GM18519 (cell line): ENCODE data around the gene FMO4.
"Not testable (repeated sequence)": the region's sequence is repeated elsewhere in the genome, so short reads cannot be mapped to it uniquely, and the experiment has no call there.

Experiments used
- ATAC-seq: cut with Tn5 transposase; IDR thresholded peaks from one replicate; pipeline ENCODE4 v1.9.1; 2021; ENCODE audit warnings: mild to moderate bottlenecking, moderate library complexity; ENCODE audit not compliant: unreplicated experiment, low FRiP score

Gene FMO4

DNA sequence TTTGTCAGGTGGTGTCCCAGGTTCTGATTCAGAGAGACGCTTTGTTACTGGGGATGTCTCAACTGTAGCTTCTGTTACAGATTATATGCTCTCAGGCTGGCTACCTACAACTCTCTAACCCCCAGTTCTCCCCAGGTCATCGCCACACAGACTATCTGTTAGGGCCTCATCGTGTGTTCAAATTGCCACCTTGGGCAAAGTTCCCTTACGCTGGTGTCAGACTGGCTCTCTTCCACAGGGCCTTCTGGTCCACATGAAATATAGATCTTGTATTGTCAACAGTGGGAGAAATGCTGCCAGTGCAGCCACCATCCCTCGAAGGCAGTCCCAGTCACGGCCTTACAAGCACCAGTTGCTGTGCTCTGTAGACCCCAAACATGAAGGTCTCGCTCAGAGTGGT lies 15.3 kb downstream of the FMO4 start:
- ATAC-seq, result no peak

DNA sequence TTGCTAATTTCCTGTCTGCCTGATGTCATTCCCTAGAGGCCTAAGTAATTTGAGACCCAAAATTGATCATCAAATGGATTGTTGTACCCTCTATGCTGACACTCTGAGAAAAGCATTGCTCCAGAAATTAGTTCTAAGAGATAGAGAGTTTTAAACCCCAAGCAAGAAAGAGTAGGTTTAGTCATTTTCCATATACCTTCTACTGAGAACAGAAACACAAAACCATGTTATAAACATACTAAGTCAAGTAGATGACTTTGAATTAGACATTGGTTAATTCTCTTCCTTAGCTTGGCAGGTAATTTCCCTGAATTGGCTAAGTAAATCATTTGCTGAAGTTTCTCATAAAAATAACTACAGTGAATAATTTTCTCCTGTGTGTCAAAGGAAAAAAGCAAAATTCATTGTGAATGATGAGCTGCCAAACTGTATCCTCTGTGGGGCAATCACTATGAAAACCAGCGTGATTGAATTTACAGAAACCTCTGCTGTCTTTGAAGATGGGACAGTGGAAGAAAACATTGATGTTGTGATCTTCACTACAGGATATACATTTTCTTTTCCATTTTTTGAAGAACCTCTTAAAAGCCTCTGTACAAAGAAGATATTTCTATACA lies 20.1 kb downstream of the FMO4 start:
- ATAC-seq, result no peak

DNA sequence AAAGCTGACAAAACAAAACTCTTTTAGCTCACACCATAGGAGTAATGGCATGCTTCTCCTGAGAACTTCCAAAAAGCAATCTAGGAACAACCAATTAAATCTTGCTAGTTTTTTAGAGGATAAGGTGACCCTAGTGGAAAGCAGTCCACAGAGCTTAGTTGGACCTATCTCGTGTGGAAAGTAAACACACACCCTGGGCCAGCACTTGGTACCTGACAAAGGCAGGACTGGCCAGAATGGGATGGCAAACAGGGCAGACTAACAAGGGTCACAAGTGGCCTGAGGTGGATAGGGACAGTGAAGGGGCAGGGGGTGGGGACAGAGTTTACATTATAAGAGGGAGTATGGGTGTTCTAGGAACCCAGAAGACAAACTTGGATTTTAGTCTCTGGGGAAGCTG lies 22.0 kb downstream of the FMO4 start:
- no peak for ATAC-seq

DNA sequence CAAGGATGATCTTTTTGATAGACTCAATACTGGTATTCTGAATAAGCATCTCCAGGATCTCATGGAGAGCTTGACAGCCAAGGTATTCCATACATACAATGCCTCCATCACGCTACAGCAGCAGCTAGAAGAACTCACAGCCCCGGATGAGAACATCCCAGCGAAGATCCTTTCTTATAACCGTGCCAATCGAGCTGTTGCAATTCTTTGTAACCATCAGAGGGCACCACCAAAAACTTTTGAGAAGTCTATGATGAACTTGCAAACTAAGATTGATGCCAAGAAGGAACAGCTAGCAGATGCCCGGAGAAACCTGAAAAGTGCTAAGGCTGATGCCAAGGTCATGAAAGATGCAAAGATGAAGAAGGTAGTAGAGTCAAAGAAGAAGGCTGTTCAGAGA lies 25.4 kb downstream of the FMO4 start:
- ATAC-seq, result not testable (repeated sequence)

DNA sequence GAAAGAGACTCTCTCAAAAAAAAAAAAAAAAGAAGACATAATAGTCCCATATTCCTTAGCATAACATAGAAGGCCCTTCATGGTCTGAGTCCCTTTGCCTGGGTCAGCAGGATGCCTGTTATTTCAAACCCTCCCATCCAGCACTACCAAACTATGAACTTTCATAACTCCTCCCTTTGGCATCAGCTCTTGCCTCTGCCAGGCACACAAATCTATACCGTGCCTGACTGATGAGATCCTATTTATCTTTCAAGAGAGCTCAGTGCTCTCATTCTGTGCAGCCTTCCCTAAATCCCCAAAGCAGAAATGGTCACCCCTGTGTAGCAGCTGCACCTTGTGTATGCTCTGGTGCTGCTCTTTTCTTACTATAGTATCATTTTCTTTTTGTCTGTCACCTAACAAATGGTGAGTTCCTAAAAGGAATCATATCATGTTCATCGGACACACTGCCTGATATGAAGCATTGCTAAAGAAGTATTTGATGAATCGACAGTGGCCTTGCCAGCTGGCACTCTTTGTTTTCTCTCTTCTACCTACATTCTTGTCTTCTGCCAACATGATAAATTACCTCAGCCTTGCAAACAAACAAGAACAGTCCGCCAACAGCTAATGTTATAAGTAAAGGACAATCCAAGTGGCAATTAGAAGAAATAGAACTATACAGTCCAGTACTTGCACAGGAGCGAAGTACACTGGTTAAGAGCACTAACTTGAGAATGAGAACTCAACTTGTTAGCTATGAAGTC lies 29.9 kb downstream of the FMO4 start:
- no peak for ATAC-seq

DNA sequence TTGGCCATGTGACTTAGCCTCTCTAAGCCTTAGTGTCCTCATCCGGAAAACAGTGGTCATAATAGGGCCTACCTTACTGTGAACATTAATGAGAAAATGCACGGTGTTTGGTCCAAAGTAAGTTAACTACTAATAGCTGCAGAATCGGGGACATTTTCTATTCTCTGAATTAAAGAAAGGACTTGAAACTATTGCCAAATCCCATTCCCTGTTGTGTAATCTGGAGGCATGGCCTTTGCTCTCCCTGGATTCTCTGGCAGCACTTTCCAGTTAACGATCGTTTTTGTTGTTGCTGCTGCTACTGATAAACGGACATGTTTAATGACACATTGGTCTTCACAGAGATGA lies 30.5 kb downstream of the FMO4 start:
- ATAC-seq, result no peak

DNA sequence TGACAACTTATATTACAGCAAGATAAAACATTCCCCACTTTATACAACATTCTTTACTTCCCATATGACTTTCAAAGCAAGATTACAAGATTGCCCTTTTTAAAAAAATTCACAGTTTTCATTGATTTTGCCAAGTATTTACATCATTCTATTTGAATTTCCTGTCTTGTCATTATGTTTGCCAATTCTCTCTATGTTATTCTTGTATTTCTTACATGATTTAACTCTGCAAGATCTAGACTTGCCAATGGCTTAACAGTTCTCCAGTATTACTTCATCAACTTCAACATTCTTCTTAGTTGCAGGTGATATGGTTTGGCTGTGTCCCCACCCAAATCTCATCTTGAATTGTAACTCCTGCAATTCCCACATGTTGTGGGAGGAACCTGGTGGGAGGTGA lies 31.6 kb downstream of the FMO4 start:
- no peak for ATAC-seq

DNA sequence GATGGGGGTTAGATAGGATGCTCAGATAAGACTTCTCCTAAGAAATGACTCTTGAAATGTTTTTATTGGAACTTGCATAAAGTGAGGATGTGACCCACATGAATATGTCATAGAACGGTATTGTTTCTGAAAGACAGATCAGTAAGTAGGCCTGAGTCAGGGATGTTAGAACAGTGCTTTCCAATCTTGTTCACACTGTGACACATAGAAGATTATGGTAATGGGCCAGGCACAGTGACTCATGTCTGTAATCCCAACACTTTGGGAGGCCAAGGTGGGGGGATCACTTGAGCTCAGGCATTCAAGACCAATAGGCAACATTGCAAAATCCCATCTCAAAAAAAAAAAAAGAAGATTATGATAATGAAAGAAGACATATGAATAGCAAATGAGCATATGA lies 32.9 kb downstream of the FMO4 start:
- ATAC-seq, result no peak

DNA sequence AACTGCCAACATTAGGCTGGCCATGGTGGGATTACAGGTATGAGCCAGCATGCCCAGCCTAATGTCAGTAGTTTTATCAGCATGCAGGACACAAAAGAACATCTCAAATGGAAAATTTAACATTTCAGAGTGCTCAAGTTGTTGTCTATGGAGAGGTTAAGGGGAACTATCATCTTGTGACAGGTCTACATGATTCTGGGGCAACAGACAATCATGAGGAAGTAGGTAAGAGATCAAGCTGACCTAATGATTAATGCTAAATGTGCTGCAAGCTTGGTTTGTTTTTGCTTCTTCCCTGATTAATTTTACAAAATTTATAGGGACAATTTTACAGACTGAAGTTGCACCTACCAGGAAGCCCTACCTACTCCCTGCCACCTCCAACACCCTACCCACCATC lies 36.6 kb downstream of the FMO4 start:
- ATAC-seq, result no peak

DNA sequence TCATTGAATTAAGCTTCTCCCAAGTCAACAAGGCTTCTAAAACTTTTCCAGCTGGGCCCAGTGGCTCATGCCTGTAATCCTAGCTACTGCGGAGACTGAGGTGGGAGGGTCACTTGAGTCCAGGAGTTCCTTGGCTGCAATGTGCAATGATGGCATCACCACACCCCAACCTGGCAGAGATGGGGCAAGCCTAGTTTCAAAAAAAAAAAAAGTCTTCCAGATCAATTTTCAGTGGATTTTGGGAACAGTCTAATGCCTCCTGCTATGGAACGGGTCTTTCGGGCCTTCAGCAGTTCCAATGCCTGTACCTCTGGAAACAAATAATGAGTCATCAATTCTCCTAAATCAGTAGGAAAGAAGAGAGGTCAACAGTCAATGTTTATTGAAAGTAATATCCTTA lies 38.0 kb downstream of the FMO4 start:
- no peak for ATAC-seq

DNA sequence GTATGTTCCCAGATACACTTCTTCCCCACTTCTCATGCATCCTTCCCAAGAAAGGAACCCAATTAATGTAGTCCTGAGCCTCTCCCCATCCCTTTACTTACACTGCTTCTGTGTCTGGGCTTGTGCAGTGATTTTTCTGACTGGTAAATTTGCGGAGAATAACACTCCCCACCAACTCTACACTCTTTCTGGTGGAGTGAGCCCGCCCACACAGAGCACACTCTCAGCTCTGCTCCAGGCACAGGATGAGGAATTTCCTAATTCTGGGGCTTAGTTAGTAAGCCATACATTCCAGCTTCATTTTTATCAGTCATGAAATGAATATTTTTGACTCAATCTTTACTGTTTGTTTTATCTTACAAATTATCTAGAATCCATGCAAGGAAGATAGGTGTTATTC lies 38.6 kb downstream of the FMO4 start:
- no peak for ATAC-seq

DNA sequence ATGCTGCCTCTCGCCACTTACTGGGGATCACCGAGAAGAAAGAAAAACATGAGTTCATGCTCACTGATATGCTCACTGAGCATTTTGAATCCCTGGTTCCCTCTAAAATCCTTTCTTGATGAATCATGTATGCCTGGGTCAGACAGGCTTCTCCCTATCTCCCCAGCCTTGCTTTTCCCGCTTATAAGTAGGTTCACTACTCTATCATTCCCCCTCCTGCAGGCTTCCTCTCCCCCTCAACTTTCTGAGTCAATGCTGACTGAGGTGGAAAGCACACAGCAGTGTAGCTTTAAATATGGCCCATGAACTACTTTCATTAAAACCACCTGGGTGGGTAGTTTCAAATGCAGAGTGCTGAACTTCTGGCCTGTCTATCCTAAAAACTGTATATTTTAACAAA lies 41.7 kb downstream of the FMO4 start:
- ATAC-seq, result no peak

DNA sequence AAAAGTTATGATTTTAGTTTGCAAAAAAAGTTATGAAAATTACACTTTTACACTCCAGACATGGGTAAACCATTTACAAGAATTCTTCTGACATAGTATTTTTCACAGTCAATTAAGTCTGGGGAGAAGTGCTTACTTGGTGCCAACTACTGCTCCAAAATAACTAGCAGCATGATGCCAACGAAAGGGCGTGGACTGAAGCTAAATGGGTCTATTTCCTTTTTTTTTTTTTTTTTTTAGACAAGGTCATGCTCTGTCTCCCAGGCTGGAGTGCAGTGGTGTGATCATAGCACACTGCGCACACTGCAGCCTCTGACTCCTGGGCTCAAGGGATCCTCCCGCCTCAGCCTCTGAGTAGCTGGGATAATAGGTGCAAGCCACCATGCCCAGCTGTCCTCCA lies 43.2 kb downstream of the FMO4 start:
- ATAC-seq, result no peak

DNA sequence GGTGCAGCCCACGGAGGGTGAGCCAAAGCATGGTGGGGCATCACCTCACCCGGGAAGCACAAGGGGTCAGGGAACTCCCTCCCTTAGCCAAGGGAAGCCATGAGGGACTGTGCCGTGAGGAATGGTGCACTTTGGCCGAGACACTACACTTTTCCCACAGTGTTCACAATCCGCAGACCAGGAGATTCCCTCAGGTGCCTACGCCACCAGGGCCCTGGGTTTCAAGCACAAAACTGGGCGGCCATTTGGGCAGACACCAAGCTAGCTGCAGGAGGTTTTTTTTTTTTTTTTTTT lies 45.3 kb downstream of the FMO4 start:
- not testable (repeated sequence) for ATAC-seq

DNA sequence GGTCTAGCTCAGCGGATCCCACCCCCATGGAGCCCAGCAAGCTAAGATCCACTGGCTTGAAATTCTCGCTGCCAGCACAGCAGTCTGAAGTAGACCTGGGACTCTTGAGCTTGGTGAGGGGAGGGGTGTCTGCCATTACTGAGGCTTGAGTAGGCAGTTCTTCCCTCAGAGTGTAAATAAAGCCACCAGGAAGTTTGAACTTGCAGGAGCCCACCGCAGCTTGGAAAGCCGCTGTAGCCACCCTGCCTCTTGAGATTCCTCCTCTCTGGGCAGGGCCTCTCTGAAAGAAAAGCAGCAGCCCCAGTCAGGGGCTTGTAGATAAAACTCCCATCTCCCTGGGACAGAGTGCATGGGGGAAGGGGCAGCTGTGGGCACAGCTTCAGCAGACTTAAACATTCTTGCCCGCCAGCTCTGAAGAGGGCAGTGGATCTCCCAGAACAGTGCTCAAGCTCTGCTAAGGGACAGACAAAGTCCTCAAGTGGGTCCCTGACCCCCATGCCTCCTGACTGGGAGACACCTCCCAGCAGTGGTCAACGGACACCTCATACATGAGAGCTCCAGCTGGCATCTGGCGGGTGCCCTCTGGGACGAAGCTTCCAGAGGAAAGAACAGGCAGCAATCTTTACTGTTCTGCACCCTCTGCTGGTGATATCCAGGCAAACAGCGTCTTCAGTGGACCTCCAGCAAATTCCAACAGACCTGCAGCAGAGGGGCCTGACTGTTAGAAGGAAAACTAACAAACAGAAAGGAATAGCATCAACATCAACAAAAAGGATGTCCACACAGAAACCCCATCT lies 45.9 kb downstream of the FMO4 start:
- not testable (repeated sequence) for ATAC-seq

DNA sequence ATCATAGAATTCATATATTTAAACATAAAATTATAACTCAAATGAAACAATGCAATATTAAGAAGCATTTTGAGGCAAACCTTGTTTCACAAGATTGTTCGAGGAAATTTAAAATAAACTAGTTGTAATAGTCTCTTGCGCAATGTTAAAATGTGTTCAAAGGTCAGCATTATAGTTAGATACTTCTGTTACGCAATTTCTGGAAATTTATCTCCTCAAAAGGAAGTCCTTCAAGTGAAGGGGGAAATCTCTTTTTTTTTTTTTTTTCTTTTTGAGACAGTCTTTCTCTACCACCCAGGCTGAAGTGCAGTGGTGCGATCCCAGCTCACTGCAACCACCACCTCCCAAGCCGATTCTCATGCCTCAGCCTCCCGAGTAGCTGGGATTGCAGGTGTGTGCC lies 52.1 kb downstream of the FMO4 start:
- no peak for ATAC-seq

DNA sequence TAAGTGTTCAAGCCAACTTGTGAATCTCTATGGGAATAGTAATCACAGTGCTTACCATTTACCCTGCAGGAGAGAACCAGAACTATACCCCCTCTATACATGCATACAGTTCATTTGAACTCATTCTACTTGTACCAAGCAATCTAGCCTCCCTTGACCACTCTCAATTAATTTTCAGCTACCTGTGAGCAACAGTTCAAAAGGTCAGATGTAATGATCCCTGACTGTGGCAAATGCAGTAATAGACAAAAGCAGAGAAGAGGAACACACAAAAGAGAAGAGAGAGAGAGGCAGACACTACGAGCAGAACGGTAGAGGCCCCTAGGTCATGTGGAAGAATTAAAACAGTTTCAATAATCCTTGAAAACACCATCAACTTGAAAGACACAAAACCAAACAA lies 52.8 kb downstream of the FMO4 start:
- no peak for ATAC-seq

DNA sequence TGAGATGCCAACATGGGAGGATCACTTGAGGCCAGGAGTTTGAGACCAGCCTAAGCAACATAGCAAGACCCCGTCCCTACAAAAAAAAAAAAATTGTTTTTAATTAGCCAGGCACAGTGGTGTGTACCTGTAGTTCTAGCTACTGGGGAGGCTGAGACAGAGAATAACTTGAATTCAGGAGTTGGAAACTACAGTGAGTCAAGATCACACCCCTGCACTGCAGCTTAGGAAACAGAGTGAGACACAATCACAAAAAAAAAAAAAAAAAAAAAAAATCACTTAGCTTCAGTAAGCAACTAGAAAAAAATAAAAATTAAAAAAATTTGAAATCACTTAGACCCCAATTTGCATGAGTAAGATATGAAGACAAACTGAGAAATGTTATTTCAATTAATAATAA lies 53.5 kb downstream of the FMO4 start:
- ATAC-seq, result no peak

DNA sequence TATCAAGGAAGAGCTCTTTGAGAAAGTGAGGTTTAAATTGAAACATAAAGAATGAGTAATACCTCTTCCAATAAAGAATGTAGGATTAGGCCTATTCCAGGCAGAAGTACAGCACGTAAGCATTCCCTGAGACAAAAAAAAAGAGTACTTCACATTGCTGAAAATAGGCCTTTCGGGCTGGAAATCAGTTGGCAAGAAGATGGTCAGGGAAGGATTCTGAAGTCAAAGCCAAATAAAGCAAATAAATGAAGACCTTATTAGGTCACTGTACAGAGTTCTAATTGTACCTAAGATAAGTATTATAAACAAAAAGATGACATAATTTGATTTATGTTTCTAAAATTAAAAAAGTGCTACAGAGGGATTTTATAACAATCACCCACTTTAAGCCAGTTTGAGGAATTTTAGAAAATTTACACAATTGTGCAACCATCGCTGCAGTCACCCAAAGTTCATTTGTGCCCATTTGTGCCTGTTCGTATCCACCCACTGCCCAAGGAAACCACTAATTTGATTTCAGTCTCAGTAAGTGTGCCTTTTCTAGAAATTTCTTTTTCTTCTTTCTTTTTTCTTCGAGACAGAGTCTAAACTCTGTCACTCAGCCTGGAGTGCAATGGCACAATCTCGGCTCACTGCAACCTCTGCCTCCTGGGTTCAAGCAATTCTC lies 58.6 kb downstream of the FMO4 start:
- no peak for ATAC-seq

DNA sequence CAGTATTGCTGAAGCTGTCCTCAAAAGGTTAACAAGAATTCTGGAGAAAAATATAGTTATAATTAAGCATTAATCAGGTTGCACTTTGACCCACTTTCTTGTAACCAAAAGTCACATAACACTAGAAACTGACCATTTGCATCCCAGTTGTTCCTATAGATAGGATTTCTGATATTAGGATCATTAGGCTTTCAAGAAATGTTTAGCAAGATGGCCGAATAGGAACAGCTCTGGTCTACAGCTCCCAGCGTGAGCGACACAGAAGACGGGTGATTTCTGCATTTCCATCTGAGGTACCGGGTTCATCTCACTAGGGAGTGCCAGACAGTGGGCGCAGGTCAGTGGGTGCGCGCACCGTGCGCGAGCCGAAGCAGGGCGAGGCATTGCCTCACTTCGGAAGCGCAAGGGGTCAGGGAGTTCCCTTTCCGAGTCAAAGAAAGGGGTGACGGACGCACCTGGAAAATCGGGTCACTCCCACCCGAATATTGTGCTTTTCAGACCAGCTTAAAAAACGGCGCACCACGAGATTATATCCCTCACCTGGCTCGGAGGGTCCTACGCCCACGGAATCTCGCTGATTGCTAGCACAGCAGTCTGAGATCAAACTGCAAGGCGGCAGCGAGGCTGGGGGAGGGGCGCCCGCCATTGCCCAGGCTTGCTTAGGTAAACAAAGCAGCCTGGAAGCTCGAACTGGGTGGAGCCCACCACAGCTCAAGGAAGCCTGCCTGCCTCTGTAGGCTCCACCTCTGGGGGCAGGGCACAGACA lies 59.6 kb downstream of the FMO4 start:
- not testable (repeated sequence) for ATAC-seq

DNA sequence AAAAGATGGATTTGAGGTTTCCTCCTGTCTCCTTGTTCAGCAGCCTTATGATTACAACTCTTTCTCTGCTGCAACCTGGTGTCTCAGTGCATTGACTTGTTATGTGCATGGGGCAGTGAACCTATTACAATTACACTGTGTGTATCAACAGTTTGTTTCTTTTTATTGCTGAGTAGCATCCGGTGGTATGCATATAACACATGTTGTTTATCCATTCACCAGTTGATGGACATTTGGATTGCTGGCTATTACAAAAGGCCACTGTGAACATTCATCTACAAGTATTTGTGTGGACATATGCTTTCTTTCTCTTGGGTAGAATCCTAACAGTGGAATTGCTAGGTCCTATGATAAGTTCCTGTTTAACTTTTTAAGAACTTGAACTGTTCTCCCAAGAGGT lies 65.9 kb downstream of the FMO4 start:
- no peak for ATAC-seq
